ENCODE results near the gene SCG2.

DNA sequence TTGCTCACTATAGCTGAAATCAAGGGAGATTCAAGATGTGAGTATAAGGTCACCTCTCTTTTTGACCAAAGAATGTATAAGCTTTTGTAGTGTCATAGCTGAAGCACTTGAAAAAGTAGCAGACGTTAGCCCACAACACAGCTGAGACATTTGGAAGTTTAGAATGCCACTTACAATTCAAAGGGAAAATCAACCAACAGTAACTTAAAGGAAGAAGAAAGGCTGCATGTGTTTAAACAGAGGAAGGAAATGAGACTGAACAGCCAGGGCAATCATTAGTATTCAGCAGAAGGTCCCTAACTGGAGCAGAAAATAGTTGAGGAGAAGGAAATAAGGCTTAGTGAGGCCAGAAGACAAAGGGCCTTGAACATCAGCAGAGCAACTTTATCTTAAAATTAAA is 23.5 kb upstream of the SCG2 start:
- TF ChIP-seq YY1 (IDR thresholded peaks at IDR 0.05; ENCODE audit: insufficient read depth, insufficient read length) (no peak), ZNF274 (IDR thresholded peaks at IDR 0.05; ENCODE audit: low read depth, low read length) (no peak)

All from NT2/D1 (cell line).